GM18499 (cell line): ENCODE results near the gene SLC16A12.

Experiments
- ATAC-seq: cut with Tn5 transposase; IDR thresholded peaks from one replicate; pipeline ENCODE4 v1.9.1; 2021; ENCODE audit warnings: moderate number of reproducible peaks; ENCODE audit not compliant: insufficient read depth, unreplicated experiment

Gene SLC16A12

DNA sequence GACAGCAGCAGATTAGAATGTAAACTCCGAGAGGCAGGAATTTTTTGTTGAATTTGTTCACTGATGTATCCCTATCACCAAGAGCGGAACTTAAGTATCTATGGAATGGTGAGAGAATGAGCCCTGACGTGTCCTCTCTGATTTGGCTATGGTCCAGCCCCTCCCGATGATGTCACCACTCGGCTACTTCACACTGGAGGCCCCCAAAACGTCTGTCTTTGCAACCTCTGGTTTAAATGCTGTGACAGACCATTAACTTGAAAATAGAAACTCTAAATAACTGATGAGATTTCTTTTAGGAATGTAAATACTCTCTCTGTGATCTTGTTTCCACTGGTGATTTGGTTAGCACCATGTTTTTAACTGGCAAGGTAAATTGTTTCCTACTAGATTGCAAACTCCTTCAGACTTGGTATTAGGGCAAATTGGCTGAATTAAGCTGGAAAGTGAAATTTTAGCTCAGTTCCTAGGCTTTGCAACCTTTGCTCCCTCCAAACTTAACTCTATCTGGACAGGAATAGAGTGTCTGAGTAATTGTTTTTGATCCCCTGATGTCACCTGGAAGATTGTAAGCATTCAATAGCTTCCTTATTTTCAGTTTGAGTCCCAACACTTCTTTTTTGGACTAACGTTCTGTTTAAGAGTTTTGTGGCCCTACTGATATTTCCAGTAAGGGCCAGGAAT lies 19.1 kb downstream of the SLC16A12 start:
- no peak for ATAC-seq

DNA sequence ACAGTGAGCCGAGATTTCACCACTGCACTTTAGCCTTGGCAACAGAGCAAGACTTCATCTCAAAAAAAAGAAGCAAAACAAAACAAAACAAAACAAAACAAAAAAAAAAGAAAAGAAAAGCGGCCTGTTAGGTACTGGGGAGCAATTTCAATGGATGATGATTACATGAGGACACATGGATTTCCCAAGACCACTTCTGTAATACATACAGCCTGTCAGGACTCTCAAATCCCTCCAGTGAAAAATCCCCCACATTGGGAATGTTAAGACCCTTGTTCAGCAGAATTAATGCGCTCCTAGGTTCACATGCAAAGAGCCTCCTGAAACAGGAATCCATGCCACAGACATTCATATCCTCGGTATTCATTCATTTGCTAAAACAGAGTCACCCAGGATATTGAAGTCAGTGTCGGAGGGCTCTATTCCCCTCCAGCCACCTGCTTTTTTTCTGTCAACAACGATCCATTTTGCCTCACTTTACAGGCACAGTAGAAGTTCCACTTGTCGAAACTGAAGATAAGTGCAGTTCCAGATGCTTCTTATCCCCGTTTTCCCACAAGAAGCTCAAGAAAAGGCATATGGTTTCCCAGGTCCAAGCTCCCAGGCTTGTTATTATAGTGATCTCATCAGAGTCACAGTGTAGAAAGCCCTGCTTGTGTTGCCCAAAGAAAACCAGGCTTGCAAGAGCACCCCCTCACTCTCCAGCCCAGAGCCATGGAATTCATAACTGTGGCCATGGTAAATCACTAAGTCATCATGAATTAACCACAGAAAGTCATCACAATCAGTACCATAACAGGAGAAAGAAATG lies 20.2 kb downstream of the SLC16A12 start:
- no peak for ATAC-seq

DNA sequence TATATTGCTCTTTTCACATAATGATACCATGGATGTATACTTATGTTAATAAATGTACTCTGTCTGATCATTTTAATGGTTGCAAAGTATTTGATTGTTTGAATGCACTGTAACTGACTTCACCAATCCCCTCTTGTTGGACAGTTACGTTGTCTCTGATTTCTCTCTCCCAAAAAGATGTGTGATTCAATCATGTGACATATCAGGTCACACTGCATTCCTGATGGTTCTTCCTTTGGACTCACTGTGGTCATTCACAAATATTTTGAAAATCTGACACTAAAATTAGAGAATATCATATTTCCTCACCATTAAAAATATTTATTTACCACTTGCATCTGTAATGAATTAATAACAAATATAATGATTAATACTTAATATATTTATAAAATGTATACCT lies 22.2 kb downstream of the SLC16A12 start:
- ATAC-seq: no peak

DNA sequence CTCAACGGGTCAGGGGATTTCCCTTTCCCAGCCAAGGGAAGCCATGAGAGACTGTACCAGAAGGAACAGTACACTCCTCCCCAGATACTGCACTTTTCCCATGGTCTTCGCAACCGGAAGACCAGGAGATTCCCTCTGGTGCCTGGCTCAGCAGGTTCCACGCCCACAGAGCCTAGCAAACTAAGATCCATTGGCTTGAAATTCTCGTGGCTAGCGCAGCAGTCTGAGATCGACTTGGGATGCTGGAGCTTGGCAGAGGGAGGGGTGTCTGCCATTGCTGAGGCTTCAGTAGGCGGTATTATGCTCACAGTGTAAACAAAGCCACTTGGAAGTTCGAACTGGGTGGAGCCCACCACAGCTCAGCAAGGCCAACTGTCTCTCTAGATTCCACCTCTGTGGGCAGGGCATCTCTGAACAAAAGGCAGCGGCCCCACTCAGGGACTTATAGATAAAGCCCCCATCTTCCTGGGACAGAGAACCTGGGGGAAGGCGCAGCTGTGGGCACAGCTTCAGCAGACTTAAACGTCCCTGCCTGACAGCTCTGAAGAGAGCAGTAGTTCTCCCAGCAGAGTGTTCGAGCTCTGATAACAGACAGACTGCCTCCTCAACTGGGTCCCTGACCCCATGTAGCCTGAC lies 29.6 kb downstream of the SLC16A12 start:
- ATAC-seq: no peak

DNA sequence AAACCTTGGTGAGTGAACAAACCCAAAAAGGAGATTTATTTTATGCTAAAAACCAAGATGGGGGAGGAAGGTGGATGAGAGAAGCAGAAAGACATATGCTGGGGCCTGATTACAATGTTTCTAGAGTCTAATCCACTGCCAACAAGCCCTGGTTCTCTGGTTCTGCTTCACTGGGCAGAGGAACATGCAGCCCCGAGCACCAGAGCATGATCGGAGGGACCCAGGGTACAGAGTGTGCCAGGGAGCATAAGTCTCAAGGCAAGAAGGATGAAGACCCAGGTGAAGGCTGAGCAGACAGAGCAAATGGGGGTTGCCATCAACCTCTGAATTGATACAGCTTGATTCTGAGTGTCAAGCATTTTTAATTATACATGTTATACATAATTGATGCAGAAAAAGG lies 30.7 kb downstream of the SLC16A12 start:
- ATAC-seq: no peak

DNA sequence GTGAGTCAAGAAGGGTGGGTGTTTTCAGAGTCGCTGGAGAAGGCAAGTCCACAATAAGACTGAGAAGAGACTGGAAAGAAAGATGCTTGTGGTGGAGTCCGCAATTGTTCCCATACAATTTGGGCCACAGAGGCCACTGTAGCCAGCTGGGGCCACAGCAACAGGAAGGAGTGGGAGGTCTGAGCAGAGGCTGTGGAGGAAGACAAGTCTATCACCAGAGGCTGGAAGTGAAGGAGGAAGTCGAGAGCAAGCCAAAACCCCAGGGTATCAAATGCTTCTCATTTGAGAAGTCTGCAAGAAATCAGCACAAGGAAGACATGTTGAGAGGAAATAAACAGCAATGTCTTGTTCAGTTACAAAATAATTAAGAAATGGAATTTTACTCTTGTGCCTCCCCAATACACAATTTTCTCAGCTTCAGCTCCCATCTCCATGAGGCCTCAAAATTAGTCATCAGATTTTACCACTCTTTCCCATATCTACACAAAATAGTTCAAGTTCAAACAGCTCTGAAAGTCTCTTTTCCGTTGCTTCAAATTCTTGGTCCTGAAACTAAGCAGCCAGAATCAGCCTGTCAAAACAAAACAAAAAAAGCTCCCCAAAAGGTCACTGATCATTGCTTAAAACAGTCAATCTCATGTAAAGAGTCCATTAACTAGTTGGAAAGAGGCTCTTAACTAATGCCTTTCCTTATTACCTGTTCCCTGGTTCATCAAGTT lies 31.6 kb downstream of the SLC16A12 start:
- ATAC-seq: no peak

DNA sequence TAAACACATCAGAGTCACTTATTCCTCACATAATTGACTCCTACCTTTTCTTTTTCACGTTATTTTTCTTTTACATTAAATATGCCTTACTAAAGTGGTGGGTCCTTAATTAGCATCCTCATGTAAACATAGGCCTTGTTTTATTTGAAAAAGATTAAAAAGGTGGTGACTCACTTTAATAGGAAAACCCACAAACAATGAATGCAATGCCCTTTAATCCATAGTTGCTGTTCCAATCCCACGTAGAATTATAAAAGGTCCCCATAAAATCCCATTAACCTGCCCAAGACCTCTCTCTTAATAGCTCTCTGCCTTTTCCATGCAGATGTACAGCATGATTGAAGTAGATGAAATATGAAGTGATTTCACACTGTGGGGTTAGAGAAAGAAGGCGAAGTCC lies 32.2 kb downstream of the SLC16A12 start:
- ATAC-seq: no peak

DNA sequence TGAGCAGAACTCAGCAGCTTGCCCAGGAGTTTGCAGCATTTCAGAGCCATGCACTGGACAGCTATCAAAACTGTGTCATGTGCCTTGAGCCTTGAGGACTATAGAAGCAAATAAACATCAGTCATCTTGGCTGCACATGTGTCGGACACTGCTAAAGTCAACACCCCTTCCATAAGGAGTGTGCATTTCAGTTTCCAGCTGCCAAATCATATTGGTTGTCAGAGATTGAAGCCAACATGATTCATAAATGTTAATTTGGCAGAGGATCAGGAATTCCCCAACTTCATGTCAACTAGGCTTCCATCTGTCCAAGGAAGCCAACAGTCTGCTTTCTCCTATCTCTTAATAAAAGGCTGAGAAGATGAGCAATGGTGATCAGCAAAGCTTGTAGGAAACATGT lies 32.8 kb downstream of the SLC16A12 start:
- no peak for ATAC-seq

DNA sequence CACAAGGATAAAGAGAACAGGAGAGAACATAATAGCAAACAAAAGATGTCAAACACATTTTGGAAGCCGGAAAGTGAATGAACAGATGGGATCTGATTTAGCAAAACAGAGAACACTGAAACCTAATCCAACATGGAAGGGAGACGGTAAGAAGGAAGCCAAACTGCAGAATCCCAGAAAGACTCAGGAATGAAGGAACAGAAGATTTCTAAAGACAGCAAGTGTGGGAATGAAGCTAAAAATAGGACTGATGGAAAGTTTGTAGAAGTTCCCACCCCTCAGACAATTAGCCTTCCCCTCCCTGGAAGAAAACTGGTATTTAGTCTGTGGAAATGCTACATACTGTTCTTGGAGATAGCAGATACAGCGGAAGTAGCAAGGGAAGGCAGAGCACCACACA lies 40.8 kb downstream of the SLC16A12 start:
- ATAC-seq: no peak

DNA sequence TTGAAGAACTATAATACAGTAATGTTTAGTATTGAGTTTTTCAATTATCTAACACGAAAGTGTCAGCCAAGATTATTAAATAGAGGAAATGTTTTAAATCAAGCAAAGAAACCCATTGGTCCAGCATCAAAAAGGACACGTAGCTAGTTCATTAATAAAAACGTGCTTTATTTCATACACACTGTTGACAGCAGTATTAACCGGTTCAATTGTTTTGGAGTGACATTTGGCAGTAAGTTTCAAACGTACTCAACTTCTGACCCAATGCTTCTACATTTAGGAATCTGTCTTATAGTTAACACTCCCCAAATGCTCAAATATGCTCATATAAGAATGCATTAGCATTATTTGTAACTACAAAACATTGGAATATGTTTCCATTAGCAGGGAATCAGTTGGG lies 41.3 kb downstream of the SLC16A12 start:
- ATAC-seq: no peak

DNA sequence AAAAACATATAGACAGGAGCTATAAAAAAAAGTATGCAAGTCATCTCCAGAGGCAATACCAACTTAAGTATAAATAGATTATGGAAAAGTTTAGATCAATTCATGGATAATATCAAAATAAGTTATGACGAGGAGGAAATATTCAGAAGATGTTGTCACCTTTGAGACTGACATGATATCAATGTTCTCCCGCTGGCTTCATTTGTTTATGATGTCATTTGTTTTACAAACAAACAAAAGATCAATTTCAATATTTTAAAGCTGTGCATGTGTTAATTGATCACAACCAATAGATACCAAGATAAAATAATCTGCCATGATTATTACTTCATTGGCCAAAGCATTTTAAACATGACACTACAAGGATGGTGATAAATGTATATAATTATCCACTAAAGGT lies 43.5 kb downstream of the SLC16A12 start:
- no peak for ATAC-seq

DNA sequence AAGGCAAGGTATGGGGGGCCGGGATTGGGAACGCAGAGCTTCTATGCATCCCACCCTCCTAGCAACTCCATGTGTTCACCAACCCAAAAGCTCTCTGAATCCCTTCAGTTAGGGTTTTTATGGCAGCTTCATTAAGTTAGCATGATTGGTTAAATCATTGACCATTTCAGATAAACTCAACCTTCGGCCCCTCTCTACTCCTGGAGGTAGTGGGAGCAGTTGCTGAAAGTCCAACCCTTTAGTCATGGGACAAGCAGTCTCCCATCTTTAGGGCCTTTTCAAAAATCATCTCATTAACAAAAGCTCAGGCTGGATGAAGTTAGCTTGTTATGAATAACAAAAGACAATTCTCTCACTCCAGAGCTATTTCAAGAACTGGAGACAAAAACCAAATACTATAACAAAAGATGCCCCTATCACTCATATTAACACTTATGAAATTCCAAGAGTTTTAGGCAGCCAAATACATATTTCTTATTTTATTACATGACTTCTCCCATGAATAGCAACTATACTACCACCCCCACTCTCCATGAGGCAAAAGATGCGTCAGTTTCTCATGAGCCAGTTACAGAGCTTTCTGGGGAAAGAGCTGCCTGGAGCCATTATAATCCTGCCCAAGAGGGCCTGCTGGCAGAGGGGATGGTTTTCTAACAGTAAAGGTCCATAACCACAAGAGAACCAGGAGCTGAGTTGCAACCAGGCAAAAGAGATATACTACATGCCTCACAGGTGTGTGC lies 44.6 kb downstream of the SLC16A12 start:
- no peak for ATAC-seq

DNA sequence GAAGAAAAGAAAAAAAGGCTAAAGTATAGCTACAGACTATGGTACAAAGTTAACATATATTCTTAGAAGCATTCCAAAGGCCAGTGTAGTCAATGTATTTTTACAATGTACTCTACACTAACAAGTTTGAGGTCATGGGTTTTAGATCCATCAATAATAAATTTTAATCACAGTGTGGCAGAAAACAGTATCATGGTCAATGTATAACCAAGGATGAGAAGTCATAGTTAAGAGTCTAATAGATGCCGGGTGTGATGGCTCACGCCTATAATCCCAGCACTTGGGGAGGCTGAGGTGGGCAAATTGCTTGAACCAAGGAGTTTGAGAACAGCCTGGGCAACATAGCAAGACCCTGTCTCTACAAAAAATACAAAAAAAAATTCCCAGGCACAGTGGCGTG lies 53.1 kb downstream of the SLC16A12 start:
- ATAC-seq: no peak

DNA sequence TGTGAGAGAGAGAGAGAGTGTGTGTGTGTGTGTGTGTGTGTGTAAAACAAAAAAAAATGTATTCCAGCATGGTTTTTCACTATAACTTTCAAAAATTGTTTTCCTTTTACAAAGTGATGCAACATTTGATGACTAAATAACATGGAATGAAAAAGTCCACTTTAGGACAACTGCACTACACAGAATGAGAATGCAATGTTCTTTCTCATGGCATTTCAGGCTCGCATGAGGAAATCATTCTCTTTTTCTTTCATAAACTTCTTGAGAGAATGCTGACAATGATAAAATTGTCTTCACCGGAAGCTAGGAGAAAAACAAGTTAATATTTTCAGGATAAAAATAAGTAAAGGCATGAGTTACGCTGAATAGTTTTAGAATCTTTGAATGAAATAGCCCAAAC lies 53.7 kb downstream of the SLC16A12 start:
- no peak for ATAC-seq

DNA sequence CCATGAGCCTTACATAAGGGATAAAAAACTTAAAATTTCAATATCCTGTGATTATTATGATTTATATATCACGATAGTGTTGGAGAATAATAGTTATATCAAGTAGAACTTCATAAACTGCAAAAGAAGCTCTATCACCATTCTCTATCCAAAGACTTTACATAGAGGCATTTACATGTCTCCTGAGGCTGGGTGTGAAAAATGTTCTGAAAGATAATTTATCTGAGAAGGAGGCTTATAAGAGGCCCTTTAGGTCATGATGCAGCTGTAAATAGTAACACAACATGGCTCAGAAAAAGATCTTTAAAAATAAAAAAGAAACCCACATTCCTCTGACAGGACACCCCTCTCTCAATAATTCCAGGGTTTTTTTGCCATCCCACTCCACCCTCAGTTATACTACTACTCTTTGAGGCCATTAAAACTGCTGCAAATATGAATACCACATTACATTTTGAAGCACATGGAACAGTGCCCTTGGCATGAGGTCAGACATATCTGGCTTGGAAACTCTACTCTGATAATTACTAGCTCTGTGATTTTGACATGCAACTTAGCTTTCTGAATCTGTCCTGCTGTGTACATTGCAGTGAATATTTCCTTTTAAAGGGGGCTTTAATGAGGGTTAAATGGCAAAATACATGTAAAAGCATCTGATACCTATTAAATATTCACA lies 55.5 kb downstream of the SLC16A12 start:
- no peak for ATAC-seq

DNA sequence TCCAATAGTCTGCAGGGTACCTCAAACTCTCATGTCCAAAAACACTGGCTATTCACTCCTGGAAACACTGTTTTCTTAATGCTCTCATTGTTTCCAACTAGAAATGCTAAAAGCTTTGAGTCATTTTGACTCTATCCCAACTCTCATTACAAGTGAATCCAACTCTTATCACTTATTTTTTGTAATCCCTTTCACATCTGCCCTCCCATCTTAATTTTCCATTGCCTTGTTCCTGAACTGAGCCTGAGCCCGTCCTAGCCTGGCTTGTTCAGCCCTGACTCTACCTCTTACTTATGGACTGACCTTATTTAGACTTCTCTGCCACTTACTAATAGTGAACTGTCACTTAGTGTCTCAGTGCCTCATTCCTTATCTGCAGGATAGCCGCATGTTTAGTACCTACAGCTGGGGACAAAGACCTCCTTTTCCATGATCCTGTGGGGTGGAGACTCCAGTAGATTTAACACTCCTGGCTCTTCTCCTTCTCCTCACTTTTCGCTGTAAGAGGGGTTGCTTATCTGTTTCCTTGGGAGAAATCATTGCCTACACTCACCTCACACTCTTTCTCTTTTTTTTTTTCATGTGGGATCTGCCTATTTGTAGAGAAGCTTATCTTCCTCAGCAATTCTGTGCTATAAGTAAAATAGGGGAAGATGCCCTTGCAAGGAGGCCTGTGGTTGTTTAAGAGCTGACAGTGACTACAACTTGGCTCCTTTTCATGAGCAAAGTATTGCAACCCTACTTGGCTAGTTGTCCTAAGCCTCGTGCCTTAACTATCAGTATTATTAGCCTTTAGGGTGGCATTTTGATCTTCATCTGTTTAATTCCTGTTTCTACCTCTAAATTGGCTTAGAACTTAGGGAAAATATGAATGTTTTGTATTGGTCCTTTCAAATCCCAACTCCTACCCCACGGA lies 56.4 kb downstream of the SLC16A12 start:
- no peak for ATAC-seq

DNA sequence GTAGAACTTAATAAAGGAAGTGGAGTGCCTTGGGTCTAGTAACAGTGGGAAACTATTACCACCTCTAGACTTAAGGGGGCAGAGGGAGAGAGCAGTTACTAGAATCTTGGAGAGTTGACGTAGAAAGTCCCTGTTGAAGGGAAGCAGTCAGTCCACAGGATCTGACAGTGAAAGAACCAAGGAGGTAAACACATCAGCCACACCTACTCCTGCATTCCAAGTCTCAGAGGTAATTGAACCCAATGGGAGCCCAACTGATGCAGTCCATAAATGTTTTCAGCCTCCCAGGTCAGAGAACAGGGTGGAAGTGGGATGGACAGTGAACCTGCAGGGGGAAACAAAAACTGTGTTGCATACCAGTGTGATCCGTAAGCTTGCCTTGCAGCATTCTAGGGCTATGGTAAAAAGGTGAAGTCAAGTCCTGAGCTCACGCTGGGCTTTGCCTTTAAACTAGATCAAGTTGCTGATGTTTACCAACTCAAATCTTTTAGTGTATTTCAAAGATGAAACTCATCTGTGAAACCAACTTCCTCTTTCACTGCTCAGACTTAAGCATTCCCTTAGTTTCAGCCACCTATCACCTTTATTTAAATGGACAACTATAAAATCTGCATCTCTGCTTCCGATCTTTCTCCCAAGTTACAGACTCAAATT lies 57.2 kb downstream of the SLC16A12 start:
- ATAC-seq: no peak

DNA sequence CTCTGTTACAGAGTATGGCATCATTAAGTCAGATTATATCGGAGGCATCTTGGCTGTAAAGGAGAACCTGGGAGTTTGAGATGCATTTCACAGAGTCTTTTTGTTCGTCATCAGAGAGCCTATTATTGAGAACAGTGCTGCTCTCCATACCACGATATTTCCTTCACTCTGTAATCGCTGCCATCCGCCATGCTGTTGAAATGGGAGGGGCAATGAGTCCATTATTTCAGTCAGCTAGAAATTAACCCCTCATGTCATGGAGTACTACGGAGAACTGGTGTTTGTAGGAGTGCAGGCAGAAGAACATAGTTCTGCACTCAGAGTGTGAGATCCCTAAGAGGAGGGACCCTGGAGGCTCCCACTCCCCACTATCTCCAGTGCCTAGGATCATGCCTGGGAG lies 59.2 kb downstream of the SLC16A12 start:
- ATAC-seq: no peak
